Activated T-helper 1 cell treated with anti-CD3 and anti-CD28 coated beads, Interleukin-12 subunit alpha, Interleukin-12 subunit beta, Interleukin-2, Interleukin-4 antibody, amounts not matched to agents 30 ng/mL and 10 ng/mL and 1 ng/mL, durations not matched to agents 14 hours and 24 hours and 36 hours (primary cell): ENCODE results near the gene ADD2. TPM values are rescaled to one million over a fixed set of nuclear protein-coding genes. Genes with fewer than 3 reads are reported as not detected.
"Not testable (repeated sequence)": the region's sequence is repeated elsewhere in the genome, so short reads cannot be mapped to it uniquely, and the experiment has no call there.

ENCODE experiments used
- DNase-seq: peaks from one replicate; pipeline ENCODE4 v3.0.0; 2021; ENCODE audit warnings: low spot score
- H3K27ac Mint-ChIP-seq: one replicate; pipeline ENCODE4 v1.8.0; 2021; ENCODE audit warnings: mild to moderate bottlenecking, mixed read lengths
- H3K27me3 Mint-ChIP-seq: one replicate; pipeline ENCODE4 v1.8.0; 2022; ENCODE audit warnings: mild to moderate bottlenecking, moderate library complexity, mixed read lengths; ENCODE audit not compliant: insufficient read depth
- H3K36me3 Mint-ChIP-seq: one replicate; pipeline ENCODE4 v1.8.0; 2021; ENCODE audit warnings: low read depth, mixed read lengths
- H3K4me1 Mint-ChIP-seq: one replicate; pipeline ENCODE4 v1.8.0; 2021; ENCODE audit warnings: low read depth, mixed read lengths
- H3K4me3 Mint-ChIP-seq: one replicate; pipeline ENCODE4 v1.8.0; 2021; ENCODE audit warnings: mild to moderate bottlenecking, moderate library complexity, mixed read lengths
- H3K9me3 Mint-ChIP-seq: one replicate; pipeline ENCODE4 v1.8.0; 2021; ENCODE audit warnings: mixed read lengths
- intact Hi-C: fragments of 100-400 bp; cut with micrococcal nuclease; formaldehyde crosslinking; loops from one replicate; pipeline ENCODE4 v1.15.1; 2024
- total RNA-seq: library from RNA; stranded (reverse); gene quantifications from 2 replicates; pipeline ENCODE4 v1.2.3, GENCODE V29; 2022

The ADD2 gene
- total RNA-seq, 1 donor from 2014 or later, result 6.9 TPM

DNA sequence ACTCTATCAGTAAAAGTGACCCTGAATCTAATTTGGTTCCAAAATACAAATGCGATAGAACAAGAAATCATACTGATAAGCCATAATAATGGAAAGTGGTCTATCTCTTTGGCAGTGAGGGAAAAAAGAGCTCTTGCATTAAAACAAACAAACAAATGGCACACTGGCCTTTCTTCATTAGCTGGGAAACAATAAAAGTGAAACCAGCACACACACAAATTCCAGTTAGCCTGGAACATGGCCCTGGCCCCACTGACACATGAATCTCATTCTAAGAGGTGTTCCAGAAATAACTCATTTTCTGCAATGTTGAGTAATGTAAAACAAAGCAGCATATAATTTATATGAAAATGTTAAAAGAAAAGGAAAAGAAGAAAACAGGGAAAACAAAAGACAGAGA, 135.0 kb downstream of the ADD2 start:
- no peak for DNase-seq
- intact Hi-C loops, result no loop called here
- Mint-ChIP-seq H3K27me3 (peaks cover 26% of the 10 kb centered on the region), H3K4me3 (no peak overlapping the region), H3K27ac (no peak overlapping the region), H3K4me1 (no peaks in the 10 kb centered on the region), H3K36me3 (no peaks in the 10 kb centered on the region), H3K9me3 (no peaks in the 10 kb centered on the region)

DNA sequence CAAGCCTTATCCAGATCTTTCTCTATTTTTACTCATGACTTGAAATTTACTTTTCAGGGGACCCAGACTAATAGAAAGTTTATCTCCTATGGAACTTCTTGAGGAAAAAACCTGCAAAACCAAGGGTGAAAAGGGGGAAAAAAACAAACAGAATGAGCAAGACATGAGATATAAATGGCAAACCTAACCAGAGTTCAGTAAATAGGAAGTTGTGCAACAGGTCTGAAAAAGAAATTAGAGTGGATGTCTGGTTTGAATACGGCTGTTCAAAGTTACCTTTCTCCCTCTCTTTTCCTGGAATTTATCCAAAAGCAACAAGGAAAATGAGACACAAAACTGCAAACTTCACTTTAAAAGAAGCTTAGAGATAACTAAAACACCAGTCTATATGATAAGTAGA, 135.6 kb downstream of the ADD2 start:
- Mint-ChIP-seq H3K27ac (no peak overlapping the region), H3K4me1 (no peaks in the 10 kb centered on the region), H3K27me3 (peaks cover 26% of the 10 kb centered on the region), H3K9me3 (no peaks in the 10 kb centered on the region), H3K4me3 (no peak overlapping the region), H3K36me3 (no peaks in the 10 kb centered on the region)
- intact Hi-C loops, result no loop called here
- DNase-seq, result no peak

GRCh38 chr2:70630761-70631160, 137.2 kb downstream of the ADD2 start:
- no peak overlapping the region for H3K27ac Mint-ChIP-seq
- H3K9me3 Mint-ChIP-seq, result no peaks in the 10 kb centered on the region
- intact Hi-C loops, result no loop called here
- DNase-seq, result no peak
- H3K4me1 Mint-ChIP-seq, result no peaks in the 10 kb centered on the region
- H3K27me3 Mint-ChIP-seq, result peaks cover 20% of the 10 kb centered on the region
- H3K4me3 Mint-ChIP-seq, result no peak overlapping the region
- H3K36me3 Mint-ChIP-seq, result no peaks in the 10 kb centered on the region

- Mint-ChIP-seq H3K27ac (no peak overlapping the region), H3K4me3 (no peak overlapping the region)
These were observed 140.6 kb downstream of the ADD2 start for GRCh38 chr2:70627211-70627898.

GRCh38 chr2:70626254-70626990, 141.6 kb downstream of the ADD2 start:
- Mint-ChIP-seq H3K4me1 (no peaks in the 10 kb centered on the region), H3K36me3 (no peaks in the 10 kb centered on the region), H3K9me3 (no peaks in the 10 kb centered on the region), H3K4me3 (no peak overlapping the region), H3K27me3 (peaks cover 11% of the 10 kb centered on the region), H3K27ac (no peak overlapping the region)
- intact Hi-C loops, result no loop called here
- DNase-seq, result no peak

More at GRCh38 chr2:70627211-70627898, 140.6 kb downstream of the ADD2 start:
- Mint-ChIP-seq H3K27me3 (peaks cover 11% of the 10 kb centered on the region), H3K9me3 (no peaks in the 10 kb centered on the region), H3K4me1 (no peaks in the 10 kb centered on the region), H3K36me3 (no peaks in the 10 kb centered on the region)
- no peak for DNase-seq
- intact Hi-C loops, result no loop called here

DNA sequence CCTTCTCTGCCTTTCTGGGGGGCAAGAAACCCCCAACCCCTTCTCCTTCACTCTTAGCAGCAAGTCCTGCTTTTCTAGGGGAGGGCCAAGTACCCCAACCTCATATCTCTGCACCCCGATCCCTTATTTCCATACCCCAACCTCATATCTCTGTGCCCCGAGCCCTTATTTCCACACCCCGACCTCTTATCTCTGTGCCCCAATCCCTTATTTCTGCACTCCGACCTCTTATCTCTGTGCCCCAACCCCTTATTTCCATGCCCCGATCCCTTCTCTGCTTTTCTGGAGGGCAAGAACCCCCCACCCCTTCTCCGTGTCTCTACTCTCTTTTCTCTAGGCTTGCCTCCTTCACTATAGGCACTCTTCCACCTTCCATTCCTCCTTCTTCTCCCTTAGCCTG, 146.5 kb downstream of the ADD2 start:
- intact Hi-C loops, H3K4me1 Mint-ChIP-seq, DNase-seq, H3K9me3 Mint-ChIP-seq, H3K4me3 Mint-ChIP-seq, H3K36me3 Mint-ChIP-seq, H3K27ac Mint-ChIP-seq: not testable (repeated sequence)
- peaks cover 12% of the 10 kb centered on the region for H3K27me3 Mint-ChIP-seq

DNA sequence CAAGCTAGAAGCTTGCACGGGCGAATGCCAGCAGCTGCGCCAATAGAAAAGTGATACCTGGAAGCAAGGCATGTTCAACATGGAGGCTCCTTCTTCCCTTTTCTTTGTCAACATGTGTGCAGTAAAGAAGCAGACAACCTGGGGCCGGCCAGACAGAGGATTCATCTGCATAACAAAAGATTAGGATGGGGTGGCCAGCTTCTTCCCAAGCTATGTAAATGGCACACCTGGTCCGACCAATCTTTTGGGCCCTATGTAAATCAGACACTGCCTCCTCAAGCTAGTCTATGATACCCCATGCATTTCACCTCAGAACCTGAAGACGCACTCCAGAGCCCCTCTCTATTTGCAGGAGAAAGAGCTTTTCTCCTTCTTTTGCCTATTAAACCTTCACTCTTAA, 148.0 kb downstream of the ADD2 start:
- Mint-ChIP-seq H3K4me3 (no peak overlapping the region), H3K36me3 (no peaks in the 10 kb centered on the region), H3K4me1 (peaks cover 6% of the 10 kb centered on the region), H3K27ac (no peak overlapping the region), H3K27me3 (peaks cover 12% of the 10 kb centered on the region), H3K9me3 (no peaks in the 10 kb centered on the region)
- DNase-seq, result no peak
- intact Hi-C loops, result no loop called here

GRCh38 chr2:70619167-70619566, 148.8 kb downstream of the ADD2 start:
- H3K27me3 Mint-ChIP-seq, result peaks cover 12% of the 10 kb centered on the region
- no peaks in the 10 kb centered on the region for H3K9me3 Mint-ChIP-seq
- no peak for DNase-seq
- no peaks in the 10 kb centered on the region for H3K36me3 Mint-ChIP-seq
- no peak overlapping the region for H3K27ac Mint-ChIP-seq
- no peak overlapping the region for H3K4me3 Mint-ChIP-seq
- H3K4me1 Mint-ChIP-seq, result peaks cover 6% of the 10 kb centered on the region
- intact Hi-C loops, result no loop called here

DNA sequence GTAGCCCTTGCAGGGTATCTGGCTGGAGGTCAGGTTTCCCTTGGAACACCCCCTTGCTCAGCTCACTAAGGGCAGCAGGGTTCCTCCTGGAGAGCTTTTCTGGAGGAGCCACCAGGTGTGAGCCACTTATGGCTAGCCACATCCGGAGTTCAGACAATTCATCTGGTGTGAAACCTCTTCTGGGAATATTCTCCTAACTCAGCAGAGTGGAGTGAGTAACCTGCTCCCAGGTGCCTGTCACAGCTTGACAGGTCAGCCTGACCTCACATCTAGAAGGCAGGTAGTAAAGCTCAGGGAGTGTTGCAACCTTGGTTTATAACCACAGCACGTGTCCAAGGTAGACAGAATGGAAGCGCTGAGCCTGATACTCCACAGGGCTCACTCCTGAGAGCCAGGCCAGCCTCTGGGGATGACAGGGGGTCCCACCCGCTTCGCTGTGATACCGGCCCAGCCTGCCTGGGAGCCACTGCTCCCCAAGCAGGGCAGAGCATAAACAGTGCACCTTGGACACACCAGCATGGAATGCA, 151.8 kb downstream of the ADD2 start:
- H3K27ac Mint-ChIP-seq, result no peak overlapping the region
- no peaks in the 10 kb centered on the region for H3K36me3 Mint-ChIP-seq
- H3K9me3 Mint-ChIP-seq, result no peaks in the 10 kb centered on the region
- intact Hi-C loops, result no loop called here
- H3K4me1 Mint-ChIP-seq, result peaks cover 6% of the 10 kb centered on the region
- peaks cover 11% of the 10 kb centered on the region for H3K27me3 Mint-ChIP-seq
- no peak overlapping the region for H3K4me3 Mint-ChIP-seq
- no peak for DNase-seq

DNA sequence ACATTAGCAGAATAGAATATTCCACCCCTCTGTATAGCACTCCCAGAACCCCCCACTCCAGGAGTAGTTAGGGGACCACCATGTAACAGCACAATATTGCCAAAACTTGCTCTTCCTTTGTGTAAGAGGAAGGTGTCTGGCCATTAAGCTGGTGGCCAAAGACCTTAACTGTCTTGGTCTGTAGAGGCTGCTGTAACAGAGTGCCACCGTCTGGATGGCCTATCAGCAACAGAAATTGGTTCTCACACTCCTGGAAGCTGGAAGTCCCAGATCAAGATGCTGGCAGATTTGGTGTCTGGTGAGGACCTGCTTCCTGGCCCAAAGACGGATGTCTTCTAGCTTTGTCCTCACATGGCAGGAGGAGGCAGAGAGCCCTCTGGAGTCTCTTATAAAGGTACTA, 152.8 kb downstream of the ADD2 start:
- H3K4me1 Mint-ChIP-seq, result peaks cover 6% of the 10 kb centered on the region
- no peaks in the 10 kb centered on the region for H3K9me3 Mint-ChIP-seq
- H3K27ac Mint-ChIP-seq, result no peak overlapping the region
- peaks cover 11% of the 10 kb centered on the region for H3K27me3 Mint-ChIP-seq
- intact Hi-C loops, result no loop called here
- no peak overlapping the region for H3K4me3 Mint-ChIP-seq
- no peak for DNase-seq
- H3K36me3 Mint-ChIP-seq, result no peaks in the 10 kb centered on the region

GRCh38 chr2:70613521-70613920, 154.5 kb downstream of the ADD2 start:
- H3K36me3 Mint-ChIP-seq, result no peaks in the 10 kb centered on the region
- DNase-seq, result no peak
- no peaks in the 10 kb centered on the region for H3K9me3 Mint-ChIP-seq
- intact Hi-C loops, result no loop called here
- H3K27ac Mint-ChIP-seq, result no peak overlapping the region
- H3K27me3 Mint-ChIP-seq, result peaks cover 5% of the 10 kb centered on the region
- H3K4me3 Mint-ChIP-seq, result no peak overlapping the region
- no peaks in the 10 kb centered on the region for H3K4me1 Mint-ChIP-seq

GRCh38 chr2:70612574-70612973, 155.4 kb downstream of the ADD2 start:
- no peak overlapping the region for H3K4me3 Mint-ChIP-seq
- H3K36me3 Mint-ChIP-seq, result no peaks in the 10 kb centered on the region
- no peak overlapping the region for H3K27ac Mint-ChIP-seq
- no peaks in the 10 kb centered on the region for H3K9me3 Mint-ChIP-seq
- peaks cover 3% of the 10 kb centered on the region for H3K27me3 Mint-ChIP-seq
- intact Hi-C loops, result no loop called here
- H3K4me1 Mint-ChIP-seq, result no peaks in the 10 kb centered on the region
- no peak for DNase-seq

- no peaks in the 10 kb centered on the region for H3K36me3 Mint-ChIP-seq
- intact Hi-C loops, result no loop called here
- H3K4me1 Mint-ChIP-seq, result no peaks in the 10 kb centered on the region
- peaks cover 7% of the 10 kb centered on the region for H3K27me3 Mint-ChIP-seq
- H3K27ac Mint-ChIP-seq, result no peak overlapping the region
- H3K9me3 Mint-ChIP-seq, result no peaks in the 10 kb centered on the region
- DNase-seq, result no peak
- H3K4me3 Mint-ChIP-seq, result no peak overlapping the region
These were observed 159.6 kb downstream of the ADD2 start for GRCh38 chr2:70608373-70608772.
